ENCODE data around the gene SART1.

The SART1 gene

DNA sequence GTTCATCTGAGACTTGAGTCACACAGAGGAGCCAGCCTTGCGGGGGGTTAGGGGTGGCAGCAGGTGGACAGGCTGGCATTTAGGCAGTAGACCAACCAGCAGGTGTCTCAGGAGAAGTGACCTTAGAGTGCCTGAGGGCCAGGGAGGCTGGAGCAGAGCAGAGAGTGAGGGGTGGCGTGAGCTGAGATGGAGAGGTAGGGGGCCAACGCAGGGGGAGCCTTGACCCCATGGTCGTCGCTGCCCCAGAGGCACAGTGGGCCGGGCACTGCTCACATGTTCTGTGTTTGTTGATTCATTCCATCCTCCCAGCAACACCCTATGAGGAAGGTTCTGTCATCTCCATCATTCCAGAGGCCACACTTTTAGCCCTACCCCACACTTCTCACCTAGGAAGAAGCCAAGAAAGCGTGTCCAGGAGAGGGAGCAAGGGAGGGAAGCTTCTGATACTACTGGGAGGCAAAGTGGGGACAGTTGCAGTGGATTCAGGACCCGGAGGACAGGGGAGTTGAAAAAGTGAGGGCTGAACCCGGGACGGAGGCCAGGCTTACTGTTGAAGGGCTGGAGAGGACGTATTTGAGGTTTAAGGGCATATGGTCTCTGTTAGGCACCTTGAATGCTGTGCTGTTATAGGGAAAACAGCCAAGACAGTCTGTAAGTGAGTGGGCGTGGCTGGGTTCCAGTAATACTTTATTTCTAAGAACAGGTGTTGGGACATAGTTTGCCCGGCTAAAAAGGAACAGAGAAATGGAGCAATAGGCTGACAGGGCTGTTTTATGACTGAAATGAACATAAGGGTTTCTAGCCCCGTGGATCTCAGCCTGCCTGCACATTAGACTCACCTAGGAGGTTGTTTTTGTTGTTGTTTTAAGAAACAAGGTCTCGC lies 7.3 kb downstream of the SART1 start:
- H4K8ac ChIP-seq (ENCODE audit: low read length): no peak overlapping the region
- no peak overlapping the region for H2BK5ac ChIP-seq (ENCODE audit: low read depth, low read length, poor library complexity, severe bottlenecking)

DNA sequence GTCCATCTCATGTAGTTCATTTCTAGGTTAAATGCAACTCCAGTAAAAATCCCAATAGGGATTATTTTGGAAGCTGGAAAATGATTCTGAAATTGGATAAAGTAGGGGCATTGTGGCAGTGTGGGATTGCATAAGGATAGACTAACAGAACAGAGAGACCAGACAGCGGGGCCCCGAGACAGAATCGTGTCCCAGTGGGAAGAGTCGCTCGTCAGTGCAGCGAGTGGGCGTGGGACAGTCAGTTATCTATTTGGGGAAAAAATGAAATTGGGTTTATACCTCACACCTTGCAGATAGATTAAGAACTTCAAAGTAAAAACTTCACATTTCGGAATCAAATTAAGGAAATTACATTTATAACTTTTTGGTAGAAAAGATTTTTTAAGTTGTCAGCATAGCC lies 10.6 kb downstream of the SART1 start:
- H3K9ac ChIP-seq (ENCODE audit: low read length): no peak overlapping the region
- no peak overlapping the region for H2AFZ ChIP-seq (ENCODE audit: low read depth, low read length)
- H3K4me3 ChIP-seq (ENCODE audit: insufficient read depth in 1 of 2, low read depth in 1 of 2, low read length in 2 of 2): no peak overlapping the region
- no peak overlapping the region for H2BK12ac ChIP-seq (ENCODE audit: low read length in 2 of 2)
- no peak overlapping the region for H3K27ac ChIP-seq (ENCODE audit: low read length, poor library complexity, severe bottlenecking)
- no peak overlapping the region for H2BK15ac ChIP-seq (ENCODE audit: low read depth, poor library complexity, severe bottlenecking)
- no peak overlapping the region for H3K23ac ChIP-seq (ENCODE audit: low read length in 2 of 2)
- no peak overlapping the region for H4K8ac ChIP-seq (ENCODE audit: low read length)
- H3K4me2 ChIP-seq (ENCODE audit: low read length, poor library complexity, severe bottlenecking): no peak overlapping the region
- no peak overlapping the region for H2AK5ac ChIP-seq (ENCODE audit: low read length, severe bottlenecking)
- H3K36me3 ChIP-seq (ENCODE audit: control insufficient read depth in 1 of 2, insufficient read depth in 2 of 2, low read depth in 1 of 2, low read length in 2 of 2): peaks cover 66 to 68% of the 10 kb centered on the region in 2 experiments
- H2BK5ac ChIP-seq (ENCODE audit: low read depth, low read length, poor library complexity, severe bottlenecking): no peak overlapping the region
- peaks cover 30% of the 10 kb centered on the region for H3K79me1 ChIP-seq (replicated peaks; ENCODE audit: low read length, poor library complexity, severe bottlenecking)
- no peaks in the 10 kb centered on the region for H3K4me1 ChIP-seq (ENCODE audit: control insufficient read depth, insufficient read depth, low read depth, low read length)
- H2BK120ac ChIP-seq (ENCODE audit: low read depth, low read length): no peak overlapping the region
- H3K27me3 ChIP-seq (ENCODE audit: control insufficient read depth in 1 of 2, insufficient read depth in 1 of 2, low read length in 2 of 2): no peaks in the 10 kb centered on the region
- H3K4ac ChIP-seq (ENCODE audit: low read depth in 1 of 2, low read length in 2 of 2): no peak overlapping the region
- H3K18ac ChIP-seq (ENCODE audit: low read depth in 1 of 2, low read length in 2 of 2): no peak overlapping the region
- no peaks in the 10 kb centered on the region for H3K9me3 ChIP-seq (ENCODE audit: control insufficient read depth, low read length)
- 100% methylated on average over 3 of the region's 8 CpGs for WGBS
- DNase-seq: no peak
- H4K91ac ChIP-seq (ENCODE audit: low read length): no peak overlapping the region
- no peak overlapping the region for H3K14ac ChIP-seq (ENCODE audit: low read length in 2 of 2)

More for the DNA sequence above, 7.3 kb downstream of the SART1 start:
- Histone ChIP-seq H3K18ac (ENCODE audit: low read depth in 1 of 2, low read length in 2 of 2) (no peak overlapping the region), H3K79me1 (replicated peaks; ENCODE audit: low read length, poor library complexity, severe bottlenecking) (peaks cover 56% of the 10 kb centered on the region), H2AFZ (ENCODE audit: low read depth, low read length) (no peak overlapping the region), H2BK15ac (ENCODE audit: low read depth, poor library complexity, severe bottlenecking) (no peak overlapping the region), H3K4me1 (ENCODE audit: control insufficient read depth, insufficient read depth, low read depth, low read length) (peaks cover 5% of the 10 kb centered on the region), H2AK5ac (ENCODE audit: low read length, severe bottlenecking) (no peak overlapping the region), H2BK12ac (ENCODE audit: low read length in 2 of 2) (no peak overlapping the region), H3K4me2 (ENCODE audit: low read length, poor library complexity, severe bottlenecking) (no peak overlapping the region), H3K27me3 (ENCODE audit: control insufficient read depth in 1 of 2, insufficient read depth in 1 of 2, low read length in 2 of 2) (no peaks in the 10 kb centered on the region), H2BK120ac (ENCODE audit: low read depth, low read length) (no peak overlapping the region), H3K23ac (ENCODE audit: low read length in 2 of 2) (no peak overlapping the region), H3K4me3 (ENCODE audit: insufficient read depth in 1 of 2, low read depth in 1 of 2, low read length in 2 of 2) (no peak overlapping the region), H3K9ac (ENCODE audit: low read length) (no peak overlapping the region), H3K4ac (ENCODE audit: low read depth in 1 of 2, low read length in 2 of 2) (no peak overlapping the region), H4K91ac (ENCODE audit: low read length) (no peak overlapping the region), H3K36me3 (ENCODE audit: control insufficient read depth in 1 of 2, insufficient read depth in 2 of 2, low read depth in 1 of 2, low read length in 2 of 2) (peaks cover 74 to 85% of the 10 kb centered on the region in 2 experiments), H3K27ac (ENCODE audit: low read length, poor library complexity, severe bottlenecking) (no peak overlapping the region), H3K9me3 (ENCODE audit: control insufficient read depth, low read length) (no peaks in the 10 kb centered on the region), H3K14ac (ENCODE audit: low read length in 2 of 2) (no peak overlapping the region)
- DNase-seq: no peak
- 95% methylated on average over 11 of the region's 15 CpGs for WGBS

DNA sequence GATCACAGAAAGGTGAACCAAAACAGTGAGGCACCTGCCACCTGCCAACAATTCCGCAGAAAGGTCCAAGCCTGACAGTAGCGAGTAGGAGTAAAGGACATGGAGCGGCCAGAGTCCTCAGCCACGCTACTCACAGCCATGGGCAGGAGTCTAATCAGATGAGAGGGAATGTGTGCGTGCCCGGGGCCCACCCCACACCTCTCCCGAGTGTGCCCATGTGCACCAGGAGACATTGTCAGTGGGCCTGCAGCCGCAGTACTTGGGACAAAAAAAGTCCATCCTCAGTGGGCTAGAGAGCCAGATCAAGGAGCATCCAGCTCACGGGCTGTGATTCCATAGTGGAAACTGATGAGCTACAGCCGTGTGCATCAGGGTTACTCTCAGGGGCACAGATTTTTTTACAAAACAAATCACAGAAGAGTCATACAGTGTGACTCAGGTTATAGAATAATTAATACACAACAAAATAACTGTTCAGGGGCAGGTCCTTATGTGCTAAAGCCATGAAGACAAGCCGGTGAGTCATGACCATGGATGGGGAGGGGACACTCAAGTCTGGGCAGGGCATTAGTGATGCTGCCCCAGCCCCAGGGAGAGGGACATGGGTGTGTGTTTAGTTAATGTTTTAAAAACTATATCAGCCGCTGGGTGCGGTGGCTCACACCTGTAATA lies 12.0 kb downstream of the SART1 start:
- H3K18ac ChIP-seq (ENCODE audit: low read depth in 1 of 2, low read length in 2 of 2): no peak overlapping the region
- no peak overlapping the region for H3K23ac ChIP-seq (ENCODE audit: low read length in 2 of 2)
- no peak overlapping the region for H3K14ac ChIP-seq (ENCODE audit: low read length in 2 of 2)
- DNase-seq: no peak
- H4K91ac ChIP-seq (ENCODE audit: low read length): no peak overlapping the region
- peaks cover 22% of the 10 kb centered on the region for H3K79me1 ChIP-seq (replicated peaks; ENCODE audit: low read length, poor library complexity, severe bottlenecking)
- no peak overlapping the region for H2AFZ ChIP-seq (ENCODE audit: low read depth, low read length)
- no peak overlapping the region for H4K8ac ChIP-seq (ENCODE audit: low read length)
- WGBS: 97% methylated on average over 10 of the region's 13 CpGs
- H3K4me2 ChIP-seq (ENCODE audit: low read length, poor library complexity, severe bottlenecking): no peak overlapping the region
- no peaks in the 10 kb centered on the region for H3K4me1 ChIP-seq (ENCODE audit: control insufficient read depth, insufficient read depth, low read depth, low read length)
- H3K9ac ChIP-seq (ENCODE audit: low read length): no peak overlapping the region
- H2AK5ac ChIP-seq (ENCODE audit: low read length, severe bottlenecking): no peak overlapping the region
- no peak overlapping the region for H3K4me3 ChIP-seq (ENCODE audit: insufficient read depth in 1 of 2, low read depth in 1 of 2, low read length in 2 of 2)
- no peak overlapping the region for H3K27ac ChIP-seq (ENCODE audit: low read length, poor library complexity, severe bottlenecking)
- H2BK15ac ChIP-seq (ENCODE audit: low read depth, poor library complexity, severe bottlenecking): no peak overlapping the region
- no peaks in the 10 kb centered on the region for H3K27me3 ChIP-seq (ENCODE audit: control insufficient read depth in 1 of 2, insufficient read depth in 1 of 2, low read length in 2 of 2)
- no peak overlapping the region for H3K4ac ChIP-seq (ENCODE audit: low read depth in 1 of 2, low read length in 2 of 2)
- no peak overlapping the region for H2BK12ac ChIP-seq (ENCODE audit: low read length in 2 of 2)
- peaks cover 66 to 68% of the 10 kb centered on the region in 2 experiments for H3K36me3 ChIP-seq (ENCODE audit: control insufficient read depth in 1 of 2, insufficient read depth in 2 of 2, low read depth in 1 of 2, low read length in 2 of 2)
- H3K9me3 ChIP-seq (ENCODE audit: control insufficient read depth, low read length): no peaks in the 10 kb centered on the region
- no peak overlapping the region for H2BK5ac ChIP-seq (ENCODE audit: low read depth, low read length, poor library complexity, severe bottlenecking)
- no peak overlapping the region for H2BK120ac ChIP-seq (ENCODE audit: low read depth, low read length)

DNA sequence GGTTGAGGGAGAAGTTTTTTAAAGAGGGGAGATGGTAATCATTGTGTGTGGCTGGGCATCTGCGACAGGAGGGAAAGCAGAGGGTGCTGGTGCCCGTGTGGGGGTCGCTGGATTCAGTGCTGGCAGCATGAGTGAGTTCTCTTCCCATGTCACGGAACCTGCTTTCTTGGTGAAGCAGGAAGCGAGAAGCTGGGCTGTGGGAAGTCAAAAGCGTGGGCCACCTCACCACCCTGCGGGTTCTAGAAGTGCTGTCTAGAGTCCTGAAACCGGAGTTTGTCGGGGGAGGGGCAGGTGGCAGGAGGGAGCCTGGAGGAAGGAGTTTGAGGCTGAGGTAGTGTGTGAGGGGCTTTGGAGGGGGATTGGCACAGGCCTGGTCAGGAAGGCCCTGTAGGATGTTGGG lies 14.2 kb downstream of the SART1 start:
- Histone ChIP-seq H4K91ac (ENCODE audit: low read length) (no peak overlapping the region), H3K14ac (ENCODE audit: low read length in 2 of 2) (no peak overlapping the region), H2AK5ac (ENCODE audit: low read length, severe bottlenecking) (no peak overlapping the region), H3K23ac (ENCODE audit: low read length in 2 of 2) (no peak overlapping the region), H3K9ac (ENCODE audit: low read length) (no peak overlapping the region), H3K4ac (ENCODE audit: low read depth in 1 of 2, low read length in 2 of 2) (no peak overlapping the region), H2BK12ac (ENCODE audit: low read length in 2 of 2) (no peak overlapping the region), H3K79me1 (replicated peaks; ENCODE audit: low read length, poor library complexity, severe bottlenecking) (peaks cover 6% of the 10 kb centered on the region), H2BK5ac (ENCODE audit: low read depth, low read length, poor library complexity, severe bottlenecking) (no peak overlapping the region), H3K9me3 (ENCODE audit: control insufficient read depth, low read length) (no peaks in the 10 kb centered on the region), H3K27ac (ENCODE audit: low read length, poor library complexity, severe bottlenecking) (no peak overlapping the region), H3K18ac (ENCODE audit: low read depth in 1 of 2, low read length in 2 of 2) (no peak overlapping the region), H2AFZ (ENCODE audit: low read depth, low read length) (no peak overlapping the region), H2BK15ac (ENCODE audit: low read depth, poor library complexity, severe bottlenecking) (no peak overlapping the region), H3K4me3 (ENCODE audit: insufficient read depth in 1 of 2, low read depth in 1 of 2, low read length in 2 of 2) (no peak overlapping the region), H3K4me2 (ENCODE audit: low read length, poor library complexity, severe bottlenecking) (no peak overlapping the region), H3K36me3 (ENCODE audit: control insufficient read depth in 1 of 2, insufficient read depth in 2 of 2, low read depth in 1 of 2, low read length in 2 of 2) (peaks cover 58 to 63% of the 10 kb centered on the region in 2 experiments), H3K4me1 (ENCODE audit: control insufficient read depth, insufficient read depth, low read depth, low read length) (no peaks in the 10 kb centered on the region), H3K27me3 (ENCODE audit: control insufficient read depth in 1 of 2, insufficient read depth in 1 of 2, low read length in 2 of 2) (no peaks in the 10 kb centered on the region), H4K8ac (ENCODE audit: low read length) (no peak overlapping the region), H2BK120ac (ENCODE audit: low read depth, low read length) (no peak overlapping the region)
- no peak for DNase-seq
- 99% methylated on average over 9 of the region's 9 CpGs for WGBS
